HepG2 (cell line): Measurements from ENCODE around the gene BCL7A. TPM values are rescaled to one million over a fixed set of nuclear protein-coding genes. Genes with fewer than 3 reads are reported as not detected.

Source experiments
- ATAC-seq: fragments of 200-7000 bp; cut with Tn5 transposase; 3 replicates; pipeline ENCODE4 v1.9.1; 2020; ENCODE audit warnings: mild to moderate bottlenecking, moderate library complexity
- BruUV-seq: library from RNA; stranded (reverse); fragments of 400-500 nt; replicated peaks from 2 replicates; lab custom pipeline; 2021; lab: Mats Ljungman, UMichigan
- CTCF ChIA-PET: fragments of 300-600 bp; formaldehyde crosslinking; extraction: SDS; loops from one replicate; lab custom pipeline; 2021; ENCODE audit warnings: low total read pairs, inconsistent platforms, low intra/inter-chr PET ratio; lab: Yijun Ruan, JAX
- POLR2A ChIA-PET: fragments of 350-600 bp; sonication (Branson Sonifier 250); formaldehyde crosslinking; loops from one replicate; lab custom pipeline; 2020; ENCODE audit warnings: antibody characterized with exemption, inconsistent platforms; lab: Yijun Ruan, JAX
- DNase-seq: peaks from one replicate; pipeline ENCODE4 v3.0.0-alpha.2; 2015; ENCODE audit warnings: low spot score
- FAIRE-seq: peaks from 3 replicates; lab custom pipeline; 2011; peaks lifted over from hg19 to GRCh38; lab: Jason Lieb, UNC
- H2AFZ ChIP-seq: one replicate; pipeline ENCODE4 v1.6.1; 2011; ENCODE audit warnings: low read length, inconsistent platforms
- H3K27ac ChIP-seq: fragments of 300-600 bp; 3 replicates; pipeline ENCODE4 v1.8.0; 2011; ENCODE audit warnings: mixed run types, mild to moderate bottlenecking, mixed read lengths, low read length, inconsistent platforms; ENCODE audit not compliant: insufficient read depth; ENCODE audit errors: extremely low read length
- H3K27me3 ChIP-seq, 2 experiments: fragments of 200-600 bp in 1 of 2; 2 replicates in 1 of 2; 3 replicates in 1 of 2; pipeline versions ENCODE4 v1.6.0 to v1.8.0; 2011; ENCODE audit warnings: low read length in 2 of 2, mild to moderate bottlenecking in 2 of 2, moderate library complexity in 2 of 2, inconsistent platforms in 1 of 2; ENCODE audit not compliant: insufficient read depth in 2 of 2, control insufficient read depth in 1 of 2
- H3K36me3 ChIP-seq, 2 experiments: fragments of 200-600 bp in 1 of 2; replicated peaks in 1 of 2; 2 replicates in 1 of 2; 3 replicates in 1 of 2; pipeline versions ENCODE4 v1.5.1 to v1.8.0; 2011; ENCODE audit warnings: low read length in 2 of 2, inconsistent platforms in 1 of 2; ENCODE audit not compliant: insufficient read depth in 2 of 2, control insufficient read depth in 1 of 2
- H3K4me1 ChIP-seq: 2 replicates; pipeline ENCODE4 v1.5.1; 2012; ENCODE audit warnings: low read length, inconsistent platforms; ENCODE audit not compliant: insufficient read depth
- H3K4me2 ChIP-seq: 2 replicates; pipeline ENCODE4 v1.6.0; 2011; ENCODE audit warnings: low read depth, low read length, inconsistent platforms
- H3K4me3 ChIP-seq, 3 experiments: fragments of 200-600 bp in 1 of 3; sonication (generic), shearing (Covaris generic) in 1 of 3; replicated peaks in 1 of 3; 2 replicates each; pipeline ENCODE4 v1.5.1; 2011 to 2016; ENCODE audit warnings: low read length in 3 of 3, inconsistent platforms in 2 of 3, low read depth in 2 of 3, mild to moderate bottlenecking in 2 of 3, control low read depth in 1 of 3, mixed read lengths in 1 of 3; ENCODE audit not compliant: insufficient read depth in 1 of 3
- H3K79me2 ChIP-seq: one replicate; pipeline ENCODE4 v1.6.1; 2011; ENCODE audit warnings: low read length, inconsistent platforms; ENCODE audit not compliant: insufficient read depth
- H3K9ac ChIP-seq: 2 replicates; pipeline ENCODE4 v1.6.0; 2011; ENCODE audit warnings: mild to moderate bottlenecking, low read depth, low read length, inconsistent platforms; ENCODE audit not compliant: insufficient read depth
- H3K9me3 ChIP-seq: 2 replicates; pipeline ENCODE4 v1.5.1; 2012; ENCODE audit warnings: mild to moderate bottlenecking, low read length
- H4K20me1 ChIP-seq: 2 replicates; pipeline ENCODE4 v1.6.0; 2011; ENCODE audit warnings: inconsistent platforms, mild to moderate bottlenecking, low read length, moderate library complexity; ENCODE audit not compliant: insufficient read depth
- GLMP ChIP-seq: sonication (generic); formaldehyde crosslinking; IDR thresholded peaks from 2 replicates; pipeline ENCODE4 v1.9.0; 2021; ENCODE audit warnings: missing genetic modification reagents, mild to moderate bottlenecking, borderline replicate concordance
- GMEB1 ChIP-seq: sonication (generic); formaldehyde crosslinking; IDR thresholded peaks from 2 replicates; pipeline ENCODE4 v1.5.1; 2020; ENCODE audit warnings: missing genetic modification reagents, mild to moderate bottlenecking, borderline replicate concordance
- IKZF1 ChIP-seq: fragments of 450-650 bp; IDR thresholded peaks from 2 replicates; pipeline ENCODE4 v1.7.1; 2016
- IRF2 ChIP-seq: IDR thresholded peaks from 2 replicates; pipeline ENCODE4 v1.6.1; 2018; ENCODE audit warnings: missing genetic modification reagents, missing compliant biosample characterization
- JDP2 ChIP-seq: sonication (generic); formaldehyde crosslinking; IDR thresholded peaks from 2 replicates; pipeline ENCODE4 v1.8.1; 2022; ENCODE audit warnings: missing genetic modification reagents, borderline replicate concordance
- REPIN1 ChIP-seq: sonication (generic); formaldehyde crosslinking; IDR thresholded peaks from 2 replicates; pipeline ENCODE4 v1.8.0; 2022; ENCODE audit warnings: missing genetic modification reagents, low read depth, mild to moderate bottlenecking, borderline replicate concordance
- SCMH1 ChIP-seq: sonication (generic); formaldehyde crosslinking; IDR thresholded peaks from 2 replicates; pipeline ENCODE4 v1.9.0; 2021; ENCODE audit warnings: missing genetic modification reagents, mild to moderate bottlenecking, borderline replicate concordance
- TAF15 ChIP-seq: fragments of 200-400 bp; formaldehyde crosslinking; IDR thresholded peaks from one replicate; pipeline ENCODE4 v1.6.1; 2018; ENCODE audit warnings: mild to moderate bottlenecking, low read depth, low read length; ENCODE audit not compliant: poor library complexity, severe bottlenecking
- THAP11 ChIP-seq: IDR thresholded peaks from 2 replicates; pipeline ENCODE4 v1.6.1; 2016; ENCODE audit warnings: missing biosample characterization, missing genetic modification reagents
- THAP7 ChIP-seq: sonication (generic); formaldehyde crosslinking; IDR thresholded peaks from 2 replicates; pipeline ENCODE4 v1.8.1; 2023; ENCODE audit warnings: mild to moderate bottlenecking, missing genetic modification reagents
- ZNF224 ChIP-seq: sonication (generic); formaldehyde crosslinking; IDR thresholded peaks from 2 replicates; pipeline ENCODE4 v1.5.0; 2020; ENCODE audit warnings: mild to moderate bottlenecking, missing genetic modification reagents
- ZNF276 ChIP-seq: sonication (generic); formaldehyde crosslinking; IDR thresholded peaks from 2 replicates; pipeline ENCODE4 v1.4.0; 2020; ENCODE audit warnings: mild to moderate bottlenecking, low read depth, missing genetic modification reagents
- ZNF468 ChIP-seq: sonication (generic); formaldehyde crosslinking; IDR thresholded peaks from 2 replicates; pipeline ENCODE4 v1.8.0; 2022; ENCODE audit warnings: mild to moderate bottlenecking, moderate library complexity, missing genetic modification reagents
- ZNF512 ChIP-seq: sonication (generic); formaldehyde crosslinking; IDR thresholded peaks from 2 replicates; pipeline ENCODE4 v1.4.0; 2020; ENCODE audit warnings: mild to moderate bottlenecking, missing genetic modification reagents
- ZNF562 ChIP-seq: sonication (generic); formaldehyde crosslinking; IDR thresholded peaks from 2 replicates; pipeline ENCODE4 v1.8.0; 2022; ENCODE audit warnings: missing genetic modification reagents, borderline replicate concordance
- ZSCAN31 ChIP-seq: sonication (generic); formaldehyde crosslinking; IDR thresholded peaks from 2 replicates; pipeline ENCODE4 v1.5.0; 2020; ENCODE audit warnings: low read depth, mild to moderate bottlenecking, missing genetic modification reagents
- WGBS: methylation state at CpG from one replicate; pipeline ENCODE4 v1.1.6; 2017; ENCODE audit warnings: low lambda C conversion rate; 5-methylcytosine and 5-hydroxymethylcytosine counted together
- in situ Hi-C: cut with HindIII; loops from 2 replicates; pipeline ENCODE4 v1.10.0; 2017; ENCODE audit warnings: low pct_unique_long_range_greater_than_20kb; ENCODE audit not compliant: extremely low pct_ligation_motif_present
- intact Hi-C: fragments of 100-400 bp; cut with micrococcal nuclease; formaldehyde crosslinking; loops from one replicate; pipeline ENCODE4 v1.10.0; 2022; ENCODE audit not compliant: unreplicated experiment
- polyA plus RNA-seq, 8 experiments: library from polyadenylated mRNA; depleted of rRNA in 3 of 8; stranded (reverse) in 7 of 8; unstranded in 1 of 8; fragments of >200 nt; fragmentation: Illumina TruSeq in 4 of 8; extraction: Trizol in 4 of 8; gene quantifications; 2 replicates each; pipeline versions ENCODE4 v1.2.1 to v1.2.3, GENCODE V29; 2011 to 2016; ENCODE audit warnings: low read depth in 4 of 8, missing spikeins in 1 of 8, mixed read lengths in 1 of 8; ENCODE audit not compliant: insufficient read depth in 1 of 8
- total RNA-seq, 5 experiments: library from RNA; depleted of rRNA; stranded (reverse); fragments of >200 nt; fragmentation: Illumina TruSeq; extraction: Trizol; gene quantifications; 2 replicates each; pipeline ENCODE4 v1.2.3, GENCODE V29; 2016; ENCODE audit warnings: low read depth in 1 of 5

Gene BCL7A
- total and polyA plus RNA-seq, 2 of the 13 experiments (the other 11 are each of a cell fraction or from before 2014, with no cell fraction given), result 4.1 to 6.2 TPM

GRCh38 chr12:122003651-122004611, 17.8 kb upstream of the BCL7A start:
- in situ Hi-C loops, result no loop called here
- Histone ChIP-seq H3K9ac (no peak overlapping the region), H3K27me3 (peaks cover 0 to 39% of the 10 kb centered on the region in 2 experiments; a peak in 3 of 5 replicates), H3K4me3 (no peak overlapping the region), H4K20me1 (no peaks in the 10 kb centered on the region), H2AFZ (no peak overlapping the region), H3K4me2 (no peak overlapping the region), H3K27ac (no peak overlapping the region), H3K4me1 (no peaks in the 10 kb centered on the region), H3K9me3 (no peaks in the 10 kb centered on the region), H3K79me2 (no peaks in the 10 kb centered on the region), H3K36me3 (no peaks in the 10 kb centered on the region)
- DNase-seq (no peak), FAIRE-seq (no peak), ATAC-seq (no peak)
- POLR2A ChIA-PET, result interaction anchor here (1.1 to 1.2 kb wide), 2 partner anchors 16 to 17 kb away, joined by 4 read pairs; partner anchors contain the start of gene BCL7A
- BruUV-seq, result no TSS peak
- intact Hi-C loops, result no loop called here
- 50% methylated on average over 10 of the region's 28 CpGs for WGBS
- CTCF ChIA-PET, result no interaction called here
- TF ChIP-seq THAP7 (CRISPR knock-in tag) (no peak), SCMH1 (no peak), ZNF224 (CRISPR knock-in tag) (no peak), GLMP (CRISPR knock-in tag) (no peak), IRF2 (CRISPR knock-in tag) (no peak), ZNF276 (CRISPR knock-in tag) (no peak), IKZF1 (no peak), ZSCAN31 (no peak), ZNF562 (CRISPR knock-in tag) (no peak), GMEB1 (CRISPR knock-in tag) (no peak), REPIN1 (CRISPR knock-in tag) (no peak), TAF15 (no peak), JDP2 (no peak), THAP11 (CRISPR knock-in tag) (no peak), ZNF512 (CRISPR knock-in tag) (no peak), ZNF468 (no peak)
